Measurements from ENCODE around the gene ZFY.

ZFY gene

DNA sequence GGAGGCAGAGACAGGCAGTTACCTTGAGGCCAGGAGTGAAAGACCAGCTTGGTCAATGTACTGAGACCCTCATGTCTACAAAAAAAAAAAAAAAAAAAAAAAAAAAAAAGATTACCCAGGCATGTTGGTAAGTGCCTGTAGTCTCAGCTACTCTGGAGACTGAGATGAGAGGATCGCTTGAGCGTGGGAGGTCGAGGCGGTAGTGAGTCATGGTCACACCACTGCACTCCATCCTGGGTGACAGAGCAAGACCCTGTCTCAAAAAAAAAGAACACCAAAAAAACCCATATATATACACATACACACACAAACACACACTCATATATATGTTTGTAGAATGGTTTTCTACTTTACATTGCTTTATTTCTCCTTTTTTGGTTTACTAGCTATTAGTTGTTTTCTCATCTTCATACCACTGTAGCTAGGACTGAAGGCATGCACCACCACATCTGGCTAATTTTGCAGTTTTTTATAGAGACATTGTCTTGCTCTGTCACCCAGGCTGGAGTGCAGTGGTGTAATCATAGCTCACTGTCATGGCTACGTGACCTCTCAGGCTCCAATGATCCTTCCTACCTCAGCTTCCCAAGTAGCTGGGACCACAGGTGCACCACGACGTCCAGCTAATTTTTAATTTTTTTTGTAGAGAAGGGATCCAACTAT is 14.5 kb downstream of the ZFY start:
- DNase-seq (ENCODE audit: low read depth in 2 of 2) = no peak
- TF ChIP-seq, protein P1, sequence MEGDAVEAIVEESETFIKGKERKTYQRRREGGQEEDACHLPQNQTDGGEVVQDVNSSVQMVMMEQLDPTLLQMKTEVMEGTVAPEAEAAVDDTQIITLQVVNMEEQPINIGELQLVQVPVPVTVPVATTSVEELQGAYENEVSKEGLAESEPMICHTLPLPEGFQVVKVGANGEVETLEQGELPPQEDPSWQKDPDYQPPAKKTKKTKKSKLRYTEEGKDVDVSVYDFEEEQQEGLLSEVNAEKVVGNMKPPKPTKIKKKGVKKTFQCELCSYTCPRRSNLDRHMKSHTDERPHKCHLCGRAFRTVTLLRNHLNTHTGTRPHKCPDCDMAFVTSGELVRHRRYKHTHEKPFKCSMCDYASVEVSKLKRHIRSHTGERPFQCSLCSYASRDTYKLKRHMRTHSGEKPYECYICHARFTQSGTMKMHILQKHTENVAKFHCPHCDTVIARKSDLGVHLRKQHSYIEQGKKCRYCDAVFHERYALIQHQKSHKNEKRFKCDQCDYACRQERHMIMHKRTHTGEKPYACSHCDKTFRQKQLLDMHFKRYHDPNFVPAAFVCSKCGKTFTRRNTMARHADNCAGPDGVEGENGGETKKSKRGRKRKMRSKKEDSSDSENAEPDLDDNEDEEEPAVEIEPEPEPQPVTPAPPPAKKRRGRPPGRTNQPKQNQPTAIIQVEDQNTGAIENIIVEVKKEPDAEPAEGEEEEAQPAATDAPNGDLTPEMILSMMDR (IDR thresholded peaks at IDR 0.05; ENCODE audit: low read depth, low read length) = no peak
- H3K4me3 ChIP-seq (replicated peaks in 1 of 2; ENCODE audit: low read depth in 2 of 2, low read length in 2 of 2) = no peak overlapping the region

DNA sequence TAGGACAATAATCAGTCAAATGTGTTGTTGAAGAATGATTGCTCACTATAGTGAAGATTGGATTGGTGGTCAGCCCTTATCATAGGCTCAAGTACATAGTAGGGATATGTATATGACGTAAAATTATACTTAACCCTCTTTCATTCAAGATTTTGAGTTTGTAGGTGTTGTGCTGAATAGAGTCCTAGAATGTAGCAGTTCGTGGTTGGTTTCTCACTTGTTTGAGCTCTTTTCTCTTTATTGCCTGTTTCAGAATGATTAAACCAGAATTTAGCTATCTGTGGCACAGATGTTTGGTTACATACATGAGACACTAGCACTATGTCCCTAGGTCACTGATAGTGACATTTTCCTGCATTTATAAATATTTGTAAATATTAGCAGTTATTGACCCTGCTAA is 15.5 kb downstream of the ZFY start:
- TF ChIP-seq, protein P1 (IDR thresholded peaks at IDR 0.05; ENCODE audit: low read depth, low read length) = no peak

DNA sequence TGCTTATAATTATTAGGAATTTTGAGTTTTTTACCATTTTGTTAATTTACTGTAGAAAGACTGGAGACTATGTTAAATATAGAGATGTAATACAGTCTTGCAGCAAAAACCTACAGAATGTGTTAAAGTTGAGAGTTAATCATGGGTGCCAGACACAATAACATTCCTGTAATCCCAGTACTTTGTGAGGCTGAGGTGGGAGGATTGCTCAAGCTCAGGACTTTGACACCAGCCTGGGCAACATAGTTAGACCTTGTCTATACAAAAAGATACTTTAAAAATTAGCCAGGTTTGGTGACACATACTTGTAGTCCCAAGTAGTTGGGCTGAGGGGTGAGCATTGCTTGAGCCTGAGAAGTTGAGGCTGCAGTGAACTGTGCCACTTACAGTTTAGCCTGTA is 17.7 kb downstream of the ZFY start:
- no peak for DNase-seq (ENCODE audit: low read depth in 2 of 2)
- TF ChIP-seq, protein P1 (IDR thresholded peaks at IDR 0.05; ENCODE audit: low read depth, low read length) = no peak
- no peak overlapping the region for H3K4me3 ChIP-seq (replicated peaks in 1 of 2; ENCODE audit: low read depth in 2 of 2, low read length in 2 of 2)

More for the DNA sequence above, 15.5 kb downstream of the ZFY start:
- no peak for DNase-seq (ENCODE audit: low read depth in 2 of 2)
- H3K4me3 ChIP-seq (replicated peaks in 1 of 2; ENCODE audit: low read depth in 2 of 2, low read length in 2 of 2) = no peak overlapping the region

DNA sequence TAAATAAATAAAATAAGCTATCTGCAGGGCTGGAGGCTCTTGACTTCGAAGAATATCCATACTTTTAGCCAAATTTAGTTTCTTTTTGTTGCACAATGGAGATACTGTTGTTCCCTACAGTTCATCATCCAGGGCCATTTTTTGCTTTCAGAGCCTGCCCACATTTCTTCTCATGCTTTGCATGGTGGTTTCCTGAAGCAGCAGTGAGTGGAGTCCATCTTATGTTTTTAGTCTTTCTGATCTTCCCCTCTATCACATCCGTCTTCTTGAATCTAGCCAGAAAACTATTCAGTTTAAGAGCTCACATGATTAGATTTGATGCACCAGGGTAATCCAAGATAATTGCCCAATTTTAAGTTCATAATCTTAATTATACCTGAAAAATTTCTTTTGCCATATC is 19.6 kb downstream of the ZFY start:
- no peak for DNase-seq (ENCODE audit: low read depth in 2 of 2)
- TF ChIP-seq, protein P1 (IDR thresholded peaks at IDR 0.05; ENCODE audit: low read depth, low read length) = no peak
- H3K4me3 ChIP-seq (replicated peaks in 1 of 2; ENCODE audit: low read depth in 2 of 2, low read length in 2 of 2) = no peak overlapping the region

DNA sequence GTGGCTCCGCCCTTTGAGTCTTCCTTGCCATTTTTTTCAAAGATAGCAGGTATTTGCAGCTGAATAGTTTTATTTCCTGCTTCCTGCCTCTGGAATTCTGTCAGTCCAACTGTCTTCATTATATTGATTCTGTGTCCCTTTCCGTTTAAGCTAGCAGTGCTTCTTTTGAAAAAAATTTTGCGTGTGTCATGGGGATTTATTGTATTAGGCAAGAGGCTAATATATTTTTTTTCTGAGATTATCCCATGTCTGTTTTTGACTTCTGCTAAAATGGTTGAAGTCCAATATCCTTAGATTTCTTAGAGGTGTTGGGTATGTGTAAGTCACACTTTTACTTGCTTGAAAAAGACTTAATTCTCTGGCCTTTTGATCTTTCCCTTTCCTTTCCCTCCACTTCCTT is 20.4 kb downstream of the ZFY start:
- TF ChIP-seq, protein P1 (IDR thresholded peaks at IDR 0.05; ENCODE audit: low read depth, low read length) = no peak
- H3K4me3 ChIP-seq (replicated peaks in 1 of 2; ENCODE audit: low read depth in 2 of 2, low read length in 2 of 2) = no peak overlapping the region
- DNase-seq (ENCODE audit: low read depth in 2 of 2) = no peak

DNA sequence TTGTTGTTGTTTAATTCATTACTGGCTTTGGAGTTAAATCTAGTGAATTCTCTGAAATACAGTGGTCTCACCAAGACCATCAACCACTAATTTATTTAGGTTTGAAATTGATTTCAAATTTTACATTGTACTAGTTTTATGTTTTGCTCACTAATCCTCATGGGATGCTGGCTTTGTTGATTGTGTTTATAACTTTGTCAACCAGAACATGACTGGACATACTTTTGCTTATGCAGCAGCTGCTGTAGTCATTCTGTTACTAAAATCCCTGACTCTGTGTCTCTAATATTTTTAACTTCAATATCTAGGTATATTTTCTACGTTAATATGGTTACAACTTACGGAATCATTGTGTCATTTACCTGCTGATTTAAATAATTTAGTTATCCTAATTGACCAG is 26.9 kb downstream of the ZFY start:
- TF ChIP-seq, protein P1 (IDR thresholded peaks at IDR 0.05; ENCODE audit: low read depth, low read length) = no peak
- DNase-seq (ENCODE audit: low read depth in 2 of 2) = peak in 1 of 2 donors; percentile 8
- H3K4me3 ChIP-seq (replicated peaks in 1 of 2; ENCODE audit: low read depth in 2 of 2, low read length in 2 of 2) = no peak overlapping the region

DNA sequence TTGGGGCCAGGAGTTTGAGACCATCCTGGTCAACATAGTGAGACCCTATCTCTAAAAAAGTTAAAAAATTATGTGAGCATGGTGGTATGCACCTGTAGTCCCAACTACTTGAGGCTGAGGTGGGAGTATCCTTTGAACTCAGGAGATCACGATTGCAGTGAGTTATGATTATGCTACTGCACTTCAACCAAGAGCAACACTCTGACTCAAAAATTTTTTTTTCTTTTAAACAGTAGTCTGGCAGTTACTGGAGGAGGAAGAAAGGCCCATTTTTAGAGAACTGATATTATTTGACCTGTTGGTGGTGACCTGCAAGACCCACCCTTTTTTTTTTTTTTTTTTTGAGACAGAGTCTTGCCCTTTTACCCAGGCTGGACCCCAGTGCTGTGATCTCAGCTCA is 29.6 kb downstream of the ZFY start:
- DNase-seq (ENCODE audit: low read depth in 2 of 2) = no peak
- TF ChIP-seq, protein P1 (IDR thresholded peaks at IDR 0.05; ENCODE audit: low read depth, low read length) = no peak
- H3K4me3 ChIP-seq (replicated peaks in 1 of 2; ENCODE audit: low read depth in 2 of 2, low read length in 2 of 2) = no peak overlapping the region

Data from cardiac fibroblast (primary cell).